ENCODE data around the gene CWC27.
"Not testable (repeated sequence)": the region's sequence is repeated elsewhere in the genome, so short reads cannot be mapped to it uniquely, and the experiment has no call there.

The CWC27 gene

DNA sequence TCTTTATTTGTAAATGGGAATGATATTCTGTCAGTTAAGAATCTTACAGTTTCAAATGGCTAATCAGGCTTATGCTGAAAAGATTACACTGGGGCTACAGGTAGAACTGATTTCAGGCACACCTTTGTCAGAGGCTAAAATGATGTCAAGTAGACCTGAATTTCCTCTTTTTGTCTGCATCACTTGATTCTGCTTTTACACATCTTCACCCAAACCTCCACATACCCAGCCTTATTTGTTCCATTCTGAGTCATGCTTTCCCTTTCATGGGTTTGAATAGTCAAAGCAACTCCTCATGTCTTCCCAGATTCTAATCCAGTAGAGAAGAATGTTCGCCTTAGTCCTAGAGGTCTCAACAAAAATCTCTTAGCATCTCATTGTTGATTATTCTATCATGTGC, 156.4 kb downstream of the CWC27 start:
- Histone ChIP-seq H3K9me3 (ENCODE audit: low read length) (no peaks in the 10 kb centered on the region), H3K27me3 (ENCODE audit: control insufficient read depth in 1 of 2, insufficient read depth in 2 of 2, low read length in 2 of 2) (no peaks in the 10 kb centered on the region), H3K27ac (ENCODE audit: low read depth, low read length) (no peak overlapping the region), H3K4me3 (ENCODE audit: low read depth in 1 of 2, low read length in 2 of 2) (no peak overlapping the region), H3K36me3 (ENCODE audit: insufficient read depth, low read length) (no peaks in the 10 kb centered on the region), H3K9ac (ENCODE audit: low read length) (no peak overlapping the region), H3K4me1 (ENCODE audit: insufficient read depth, low read length) (no peaks in the 10 kb centered on the region)

GRCh38 chr5:64929833-64930232, 161.1 kb downstream of the CWC27 start:
- Histone ChIP-seq H3K9me3 (ENCODE audit: low read length) (no peaks in the 10 kb centered on the region), H3K4me3 (ENCODE audit: low read depth in 1 of 2, low read length in 2 of 2) (no peak overlapping the region), H3K4me1 (ENCODE audit: insufficient read depth, low read length) (no peaks in the 10 kb centered on the region), H3K27ac (ENCODE audit: low read depth, low read length) (no peak overlapping the region), H3K27me3 (ENCODE audit: control insufficient read depth in 1 of 2, insufficient read depth in 2 of 2, low read length in 2 of 2) (no peaks in the 10 kb centered on the region), H3K36me3 (ENCODE audit: insufficient read depth, low read length) (no peaks in the 10 kb centered on the region), H3K9ac (ENCODE audit: low read length) (no peak overlapping the region)

GRCh38 chr5:64930672-64931318, 162.1 kb downstream of the CWC27 start:
- Histone ChIP-seq H3K9me3 (ENCODE audit: low read length) (no peaks in the 10 kb centered on the region), H3K4me1 (ENCODE audit: insufficient read depth, low read length) (no peaks in the 10 kb centered on the region), H3K9ac (ENCODE audit: low read length) (no peak overlapping the region), H3K4me3 (ENCODE audit: low read depth in 1 of 2, low read length in 2 of 2) (no peak overlapping the region), H3K27ac (ENCODE audit: low read depth, low read length) (no peak overlapping the region), H3K36me3 (ENCODE audit: insufficient read depth, low read length) (no peaks in the 10 kb centered on the region), H3K27me3 (ENCODE audit: control insufficient read depth in 1 of 2, insufficient read depth in 2 of 2, low read length in 2 of 2) (no peaks in the 10 kb centered on the region)

GRCh38 chr5:64939422-64939771, 170.7 kb downstream of the CWC27 start:
- H3K4me3 ChIP-seq (ENCODE audit: low read depth in 1 of 2, low read length in 2 of 2); H3K9me3 ChIP-seq (ENCODE audit: low read length); H3K27ac ChIP-seq (ENCODE audit: low read depth, low read length); H3K4me1 ChIP-seq (ENCODE audit: insufficient read depth, low read length); H3K9ac ChIP-seq (ENCODE audit: low read length); H3K36me3 ChIP-seq (ENCODE audit: insufficient read depth, low read length); H3K27me3 ChIP-seq (ENCODE audit: control insufficient read depth in 1 of 2, insufficient read depth in 2 of 2, low read length in 2 of 2): not testable (repeated sequence)

- Histone ChIP-seq H3K36me3 (ENCODE audit: insufficient read depth, low read length) (no peaks in the 10 kb centered on the region), H3K4me1 (ENCODE audit: insufficient read depth, low read length) (peaks cover 9% of the 10 kb centered on the region), H3K27ac (ENCODE audit: low read depth, low read length) (no peak overlapping the region), H3K9ac (ENCODE audit: low read length) (no peak overlapping the region), H3K4me3 (ENCODE audit: low read depth in 1 of 2, low read length in 2 of 2) (no peak overlapping the region), H3K9me3 (ENCODE audit: low read length) (no peaks in the 10 kb centered on the region), H3K27me3 (ENCODE audit: control insufficient read depth in 1 of 2, insufficient read depth in 2 of 2, low read length in 2 of 2) (no peaks in the 10 kb centered on the region)
Observed at GRCh38 chr5:64939772-64940510, 171.2 kb downstream of the CWC27 start.

DNA sequence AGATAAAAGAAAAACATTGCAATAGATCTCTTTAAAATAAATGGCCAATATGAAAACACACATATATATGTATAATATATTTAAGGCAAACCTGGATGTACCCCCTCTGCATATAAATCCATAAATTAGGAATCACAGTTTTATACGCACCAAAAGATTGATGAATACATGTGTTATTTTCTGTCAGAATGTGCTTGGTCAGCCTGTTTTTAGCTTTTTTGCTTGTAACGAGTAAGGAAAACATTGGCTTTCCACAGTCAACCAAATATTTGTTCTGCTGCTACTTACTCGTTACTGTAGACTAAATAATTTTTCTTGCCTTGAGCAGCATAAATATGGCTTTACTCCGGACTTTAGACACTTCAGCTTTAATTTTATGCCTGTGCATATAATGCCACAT, 173.7 kb downstream of the CWC27 start:
- no peak overlapping the region for H3K4me3 ChIP-seq (ENCODE audit: low read depth in 1 of 2, low read length in 2 of 2)
- H3K4me1 ChIP-seq (ENCODE audit: insufficient read depth, low read length): peaks cover 16% of the 10 kb centered on the region
- no peaks in the 10 kb centered on the region for H3K27me3 ChIP-seq (ENCODE audit: control insufficient read depth in 1 of 2, insufficient read depth in 2 of 2, low read length in 2 of 2)
- no peaks in the 10 kb centered on the region for H3K36me3 ChIP-seq (ENCODE audit: insufficient read depth, low read length)
- no peak overlapping the region for H3K9ac ChIP-seq (ENCODE audit: low read length)
- no peaks in the 10 kb centered on the region for H3K9me3 ChIP-seq (ENCODE audit: low read length)
- H3K27ac ChIP-seq (ENCODE audit: low read depth, low read length): no peak overlapping the region

DNA sequence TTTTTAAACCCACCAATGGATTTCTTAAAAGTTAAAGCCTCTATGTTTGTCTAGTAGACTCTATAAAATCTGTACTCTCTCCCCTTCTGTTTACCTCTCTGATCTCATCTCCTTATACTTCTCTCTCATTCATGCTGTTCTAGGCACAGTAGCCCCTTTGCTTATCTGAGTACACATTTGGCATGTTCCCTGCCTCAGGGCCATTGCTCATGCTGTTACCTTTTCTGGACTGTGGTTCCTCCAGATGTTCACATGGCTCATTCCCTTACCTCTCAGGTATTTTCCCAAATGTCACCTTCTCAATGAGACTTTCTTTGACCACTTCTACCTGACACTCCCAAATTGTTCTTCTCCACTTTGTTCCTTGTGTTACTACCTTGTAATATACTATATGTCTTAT, 176.1 kb downstream of the CWC27 start:
- no peak overlapping the region for H3K27ac ChIP-seq (ENCODE audit: low read depth, low read length)
- H3K9me3 ChIP-seq (ENCODE audit: low read length): no peaks in the 10 kb centered on the region
- H3K4me3 ChIP-seq (ENCODE audit: low read depth in 1 of 2, low read length in 2 of 2): no peak overlapping the region
- H3K9ac ChIP-seq (ENCODE audit: low read length): no peak overlapping the region
- H3K4me1 ChIP-seq (ENCODE audit: insufficient read depth, low read length): peaks cover 9% of the 10 kb centered on the region
- H3K36me3 ChIP-seq (ENCODE audit: insufficient read depth, low read length): no peaks in the 10 kb centered on the region
- no peaks in the 10 kb centered on the region for H3K27me3 ChIP-seq (ENCODE audit: control insufficient read depth in 1 of 2, insufficient read depth in 2 of 2, low read length in 2 of 2)

DNA sequence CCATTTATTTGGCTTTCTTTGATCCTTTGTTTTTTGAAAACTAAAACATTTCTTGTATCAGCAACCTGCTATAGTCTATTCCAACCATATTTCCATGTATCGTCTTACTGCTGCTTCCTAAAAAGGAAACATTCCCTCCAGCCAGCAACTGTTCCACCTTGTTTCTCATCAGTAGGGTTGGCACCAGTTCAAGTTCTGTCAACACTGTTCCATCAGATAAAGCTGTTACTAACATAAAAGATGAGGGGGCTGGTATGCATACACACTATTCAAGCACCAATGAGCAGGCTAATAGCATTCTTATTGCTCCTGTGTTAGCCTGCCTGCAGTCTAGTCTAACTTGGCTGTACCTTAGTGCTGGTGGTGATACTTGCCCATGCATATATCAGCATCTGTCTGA, 178.3 kb downstream of the CWC27 start:
- Histone ChIP-seq H3K27ac (ENCODE audit: low read depth, low read length) (no peak overlapping the region), H3K4me3 (ENCODE audit: low read depth in 1 of 2, low read length in 2 of 2) (no peak overlapping the region), H3K9me3 (ENCODE audit: low read length) (no peaks in the 10 kb centered on the region), H3K9ac (ENCODE audit: low read length) (no peak overlapping the region), H3K4me1 (ENCODE audit: insufficient read depth, low read length) (peaks cover 6% of the 10 kb centered on the region), H3K27me3 (ENCODE audit: control insufficient read depth in 1 of 2, insufficient read depth in 2 of 2, low read length in 2 of 2) (no peaks in the 10 kb centered on the region), H3K36me3 (ENCODE audit: insufficient read depth, low read length) (no peaks in the 10 kb centered on the region)

DNA sequence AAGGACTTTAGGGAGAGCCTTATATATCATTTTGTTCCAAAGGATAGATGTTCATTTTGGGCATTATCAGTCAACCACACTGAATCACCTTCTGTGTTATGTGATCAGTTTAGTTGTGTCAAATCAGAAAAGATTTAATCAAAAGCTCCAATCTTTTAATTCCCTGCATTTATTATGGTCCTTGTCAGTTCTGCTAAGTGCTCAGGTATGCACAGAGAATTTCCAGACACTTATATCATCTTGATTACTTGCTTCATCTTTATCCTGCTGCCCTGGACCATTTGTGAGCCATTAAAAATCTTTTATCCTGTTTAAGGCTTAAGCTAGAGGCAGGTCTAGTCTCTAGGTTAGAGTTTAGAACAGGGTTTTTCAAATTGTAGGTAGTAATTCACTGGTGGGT, 179.1 kb downstream of the CWC27 start:
- H3K9me3 ChIP-seq (ENCODE audit: low read length): no peaks in the 10 kb centered on the region
- H3K27me3 ChIP-seq (ENCODE audit: control insufficient read depth in 1 of 2, insufficient read depth in 2 of 2, low read length in 2 of 2): no peaks in the 10 kb centered on the region
- peaks cover 6% of the 10 kb centered on the region for H3K4me1 ChIP-seq (ENCODE audit: insufficient read depth, low read length)
- H3K4me3 ChIP-seq (ENCODE audit: low read depth in 1 of 2, low read length in 2 of 2): no peak overlapping the region
- no peaks in the 10 kb centered on the region for H3K36me3 ChIP-seq (ENCODE audit: insufficient read depth, low read length)
- no peak overlapping the region for H3K9ac ChIP-seq (ENCODE audit: low read length)
- no peak overlapping the region for H3K27ac ChIP-seq (ENCODE audit: low read depth, low read length)

DNA sequence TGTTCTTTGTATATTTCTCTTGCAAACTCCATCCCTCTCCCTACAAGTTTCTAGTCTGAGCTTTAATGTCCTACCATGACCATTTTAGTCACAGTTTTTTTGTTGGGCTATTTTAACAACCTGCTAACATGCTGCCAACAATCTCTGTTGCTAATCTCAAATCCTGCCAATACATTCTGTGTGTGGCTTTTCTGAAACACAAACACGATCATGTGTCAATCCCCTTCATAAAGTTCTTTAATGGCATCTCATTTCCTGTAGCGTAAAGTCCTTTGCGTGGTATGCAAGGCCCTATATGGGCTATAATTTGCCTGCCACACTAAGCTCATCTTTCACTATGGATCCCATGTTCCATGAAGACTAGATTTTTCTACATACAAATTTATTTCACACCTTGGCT, 180.6 kb downstream of the CWC27 start:
- no peaks in the 10 kb centered on the region for H3K36me3 ChIP-seq (ENCODE audit: insufficient read depth, low read length)
- no peak overlapping the region for H3K9ac ChIP-seq (ENCODE audit: low read length)
- peaks cover 6% of the 10 kb centered on the region for H3K4me1 ChIP-seq (ENCODE audit: insufficient read depth, low read length)
- H3K27me3 ChIP-seq (ENCODE audit: control insufficient read depth in 1 of 2, insufficient read depth in 2 of 2, low read length in 2 of 2): no peaks in the 10 kb centered on the region
- no peak overlapping the region for H3K27ac ChIP-seq (ENCODE audit: low read depth, low read length)
- no peak overlapping the region for H3K4me3 ChIP-seq (ENCODE audit: low read depth in 1 of 2, low read length in 2 of 2)
- no peaks in the 10 kb centered on the region for H3K9me3 ChIP-seq (ENCODE audit: low read length)

GRCh38 chr5:64952951-64953673, 184.4 kb downstream of the CWC27 start:
- H3K27me3 ChIP-seq (ENCODE audit: control insufficient read depth in 1 of 2, insufficient read depth in 2 of 2, low read length in 2 of 2): no peaks in the 10 kb centered on the region
- no peaks in the 10 kb centered on the region for H3K9me3 ChIP-seq (ENCODE audit: low read length)
- no peak overlapping the region for H3K9ac ChIP-seq (ENCODE audit: low read length)
- H3K36me3 ChIP-seq (ENCODE audit: insufficient read depth, low read length): no peaks in the 10 kb centered on the region
- no peak overlapping the region for H3K27ac ChIP-seq (ENCODE audit: low read depth, low read length)
- no peak overlapping the region for H3K4me3 ChIP-seq (ENCODE audit: low read depth in 1 of 2, low read length in 2 of 2)
- H3K4me1 ChIP-seq (ENCODE audit: insufficient read depth, low read length): no peaks in the 10 kb centered on the region

Data from muscle layer of colon (tissue), 2 donors.